Brain microvascular endothelial cell (primary cell): Measurements from ENCODE around the gene DHDH.
A peak's percentile ranks its signal among the peaks of the same experiment; 100 is the strongest.

Experiments
- DNase-seq: peaks from one replicate; pipeline ENCODE4 v3.0.0-alpha.2; 2020
- H3K27ac ChIP-seq: fragments of 250-450 bp; sonication (Bioruptor Pico); 2 replicates; pipeline ENCODE4 v1.5.1; 2020; ENCODE audit warnings: mild to moderate bottlenecking, moderate library complexity
- H3K27me3 ChIP-seq: fragments of 250-450 bp; sonication (Bioruptor Pico); replicated peaks from 2 replicates; pipeline ENCODE4 v1.5.1; 2020; ENCODE audit warnings: mild to moderate bottlenecking
- H3K36me3 ChIP-seq: fragments of 250-450 bp; sonication (Bioruptor Pico); replicated peaks from 2 replicates; pipeline ENCODE4 v1.5.1; 2020; ENCODE audit warnings: mild to moderate bottlenecking
- H3K4me3 ChIP-seq: 2 replicates; pipeline ENCODE4 v1.5.1; 2011; ENCODE audit warnings: low read depth, mild to moderate bottlenecking, control low read depth, low read length, moderate library complexity
- CTCF ChIP-seq: IDR thresholded peaks from 2 replicates; pipeline ENCODE4 v1.5.1; 2011; ENCODE audit warnings: low read depth, mild to moderate bottlenecking, moderate library complexity, low read length, control low read depth, inconsistent platforms; ENCODE audit errors: missing control alignments
- in situ Hi-C: cut with HindIII; loops from 2 replicates; pipeline ENCODE4 v1.10.0; 2017; ENCODE audit warnings: low sequenced_read_pairs, low pct_ligation_motif_present

DHDH gene

GRCh38 chr19:48950830-48951519 is 17.5 kb downstream of the DHDH start:
- in situ Hi-C loops: no loop called here
- DNase-seq: no peak
- no peaks in the 10 kb centered on the region for H3K27me3 ChIP-seq
- no peak overlapping the region for H3K27ac ChIP-seq
- H3K36me3 ChIP-seq: no peaks in the 10 kb centered on the region
- no peak for TF ChIP-seq CTCF
- H3K4me3 ChIP-seq: no peak overlapping the region

- peaks cover 3% of the 10 kb centered on the region for H3K36me3 ChIP-seq
- TF ChIP-seq CTCF: no peak
- H3K4me3 ChIP-seq: no peak overlapping the region
- H3K27me3 ChIP-seq: no peaks in the 10 kb centered on the region
- in situ Hi-C loops: no loop called here
- DNase-seq: no peak
- H3K27ac ChIP-seq: no peak overlapping the region
These were observed 19.6 kb downstream of the DHDH start for GRCh38 chr19:48953141-48953540.

- no peak for DNase-seq
- H3K4me3 ChIP-seq: peak overlapping the region; percentile 88
- TF ChIP-seq CTCF: no peak
- no peaks in the 10 kb centered on the region for H3K27me3 ChIP-seq
- in situ Hi-C loops: no loop called here
- peak overlapping the region; percentile 8 for H3K27ac ChIP-seq
- H3K36me3 ChIP-seq: peaks cover 5% of the 10 kb centered on the region
These were observed 20.6 kb downstream of the DHDH start for GRCh38 chr19:48953990-48954594.

GRCh38 chr19:48954595-48955307 is 21.3 kb downstream of the DHDH start, which contains the start of gene BAX:
TSS of gene BAX (plus strand) at chr19:48954875. CDS start at chr19:48954929, 54 bp downstream.
- no peaks in the 10 kb centered on the region for H3K27me3 ChIP-seq
- in situ Hi-C loops: no loop called here

GRCh38 chr19:48955308-48955958 is 21.9 kb downstream of the DHDH start:
- H3K27me3 ChIP-seq: no peaks in the 10 kb centered on the region
- H3K4me3 ChIP-seq: peak overlapping the region; percentile 88
- H3K27ac ChIP-seq: peak overlapping the region; percentile 93
- no peak for TF ChIP-seq CTCF
- H3K36me3 ChIP-seq: peaks cover 5% of the 10 kb centered on the region
- no peak for DNase-seq
- in situ Hi-C loops: no loop called here

More at GRCh38 chr19:48954595-48955307, 21.3 kb downstream of the DHDH start, which contains the start of gene BAX:
- peak within 1 kb of the TSS; percentile 88 for H3K4me3 ChIP-seq
- peak within 1 kb of the TSS; percentile 93 for H3K27ac ChIP-seq
- peak; percentile 94 for DNase-seq
- peaks cover 5% of the 10 kb centered on the region for H3K36me3 ChIP-seq
- TF ChIP-seq CTCF: peak; percentile 10
